ACC112 (cell line): ENCODE results near the gene BHLHE41.
A peak's percentile ranks its signal among the peaks of the same experiment; 100 is the strongest.

Source experiments
- H2AFZ ChIP-seq: fragments of 200-600 bp; sonication (generic); one replicate; pipeline ENCODE4 v1.6.0; 2017; ENCODE audit warnings: antibody characterized with exemption, low read length; ENCODE audit not compliant: unreplicated experiment
- H3K27ac ChIP-seq: fragments of 200-600 bp; sonication (generic); 2 replicates; pipeline ENCODE4 v1.5.1; 2014; ENCODE audit warnings: low read depth, mild to moderate bottlenecking, antibody characterized with exemption, low read length, moderate library complexity
- H3K27me3 ChIP-seq: fragments of 200-600 bp; sonication (generic); 2 replicates; pipeline ENCODE4 v1.6.1; 2014; ENCODE audit warnings: mild to moderate bottlenecking, antibody characterized with exemption, low read length, moderate library complexity, mixed read lengths; ENCODE audit not compliant: insufficient read depth
- H3K36me3 ChIP-seq: fragments of 200-600 bp; sonication (generic); 2 replicates; pipeline ENCODE4 v1.6.1; 2016; ENCODE audit warnings: mild to moderate bottlenecking, antibody characterized with exemption, low read length, moderate library complexity, mixed read lengths; ENCODE audit not compliant: insufficient read depth
- H3K4me1 ChIP-seq: fragments of 200-600 bp; sonication (generic); one replicate; pipeline ENCODE4 v1.6.1; 2016; ENCODE audit warnings: low read length, mixed read lengths; ENCODE audit not compliant: insufficient read depth, unreplicated experiment, control insufficient read depth
- H3K4me3 ChIP-seq: fragments of 200-600 bp; sonication (generic); 2 replicates; pipeline ENCODE4 v1.5.1; 2014; ENCODE audit warnings: mild to moderate bottlenecking, low read depth, low read length
- H3K79me2 ChIP-seq: fragments of 200-600 bp; sonication (generic); one replicate; pipeline ENCODE4 v1.6.0; 2016; ENCODE audit warnings: low read length; ENCODE audit not compliant: control insufficient read depth, unreplicated experiment, insufficient read depth

BHLHE41 gene

GRCh38 chr12:26100666-26101349, 24.0 kb downstream of the BHLHE41 start:
- Histone ChIP-seq H3K36me3 (no peaks in the 10 kb centered on the region), H3K27ac (no peak overlapping the region), H3K27me3 (no peaks in the 10 kb centered on the region), H2AFZ (no peak overlapping the region), H3K79me2 (no peaks in the 10 kb centered on the region), H3K4me3 (no peak overlapping the region), H3K4me1 (peaks cover 4% of the 10 kb centered on the region)

- no peak overlapping the region for H3K27ac ChIP-seq
- peak overlapping the region; percentile 58 for H2AFZ ChIP-seq
Observed at GRCh38 chr12:26097046-26097878, 27.6 kb downstream of the BHLHE41 start.

DNA sequence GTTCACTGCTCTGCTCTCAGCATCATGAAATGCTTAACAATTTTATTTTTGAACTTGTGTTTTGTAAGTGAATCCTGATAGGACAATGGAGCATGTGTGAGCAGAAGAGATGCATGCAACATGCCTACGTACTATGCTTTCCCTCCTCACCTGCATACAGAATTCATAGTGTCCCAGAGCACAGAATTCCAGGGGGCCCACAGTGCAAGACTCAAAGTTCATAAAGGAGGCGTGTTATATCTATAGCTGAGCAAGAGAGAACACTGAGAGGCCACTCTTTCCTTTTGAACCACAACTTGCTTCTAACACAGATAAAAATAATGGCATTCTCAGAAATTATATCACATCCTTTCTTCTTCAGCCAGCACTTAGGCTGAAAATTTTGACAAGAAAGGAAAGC, 28.8 kb downstream of the BHLHE41 start:
- no peak overlapping the region for H3K4me3 ChIP-seq

More at GRCh38 chr12:26097046-26097878, 27.6 kb downstream of the BHLHE41 start:
- Histone ChIP-seq H3K4me3 (no peak overlapping the region), H3K36me3 (no peaks in the 10 kb centered on the region), H3K27me3 (no peaks in the 10 kb centered on the region), H3K4me1 (peaks cover 4% of the 10 kb centered on the region), H3K79me2 (no peaks in the 10 kb centered on the region)

DNA sequence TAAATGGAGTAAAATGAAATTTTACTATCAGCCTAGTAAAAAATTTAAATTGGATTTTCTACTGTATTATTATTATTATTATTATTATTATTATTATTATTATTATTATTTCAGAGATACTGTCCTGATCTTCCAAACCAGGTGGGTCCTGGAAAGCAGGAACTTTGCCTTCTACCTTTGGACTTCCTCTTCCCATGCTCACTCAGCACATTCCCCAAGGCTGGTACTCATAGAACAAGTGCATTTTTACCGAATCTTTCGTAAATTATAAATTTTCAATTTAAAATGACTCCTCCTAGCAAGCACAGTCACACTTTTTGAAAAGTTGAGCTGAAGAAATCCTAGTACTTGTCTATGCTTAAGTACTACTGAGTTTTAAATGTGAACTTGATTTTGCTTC, 29.7 kb downstream of the BHLHE41 start:
- peaks cover 14% of the 10 kb centered on the region for H3K4me1 ChIP-seq
- H3K79me2 ChIP-seq: no peaks in the 10 kb centered on the region
- no peak overlapping the region for H3K4me3 ChIP-seq
- H3K36me3 ChIP-seq: no peaks in the 10 kb centered on the region
- no peak overlapping the region for H2AFZ ChIP-seq
- H3K27me3 ChIP-seq: no peaks in the 10 kb centered on the region
- no peak overlapping the region for H3K27ac ChIP-seq

More for the DNA sequence above, 28.8 kb downstream of the BHLHE41 start:
- peaks cover 10% of the 10 kb centered on the region for H3K4me1 ChIP-seq
- no peaks in the 10 kb centered on the region for H3K79me2 ChIP-seq
- H3K27me3 ChIP-seq: no peaks in the 10 kb centered on the region
- H3K36me3 ChIP-seq: no peaks in the 10 kb centered on the region
- H3K27ac ChIP-seq: no peak overlapping the region
- no peak overlapping the region for H2AFZ ChIP-seq

DNA sequence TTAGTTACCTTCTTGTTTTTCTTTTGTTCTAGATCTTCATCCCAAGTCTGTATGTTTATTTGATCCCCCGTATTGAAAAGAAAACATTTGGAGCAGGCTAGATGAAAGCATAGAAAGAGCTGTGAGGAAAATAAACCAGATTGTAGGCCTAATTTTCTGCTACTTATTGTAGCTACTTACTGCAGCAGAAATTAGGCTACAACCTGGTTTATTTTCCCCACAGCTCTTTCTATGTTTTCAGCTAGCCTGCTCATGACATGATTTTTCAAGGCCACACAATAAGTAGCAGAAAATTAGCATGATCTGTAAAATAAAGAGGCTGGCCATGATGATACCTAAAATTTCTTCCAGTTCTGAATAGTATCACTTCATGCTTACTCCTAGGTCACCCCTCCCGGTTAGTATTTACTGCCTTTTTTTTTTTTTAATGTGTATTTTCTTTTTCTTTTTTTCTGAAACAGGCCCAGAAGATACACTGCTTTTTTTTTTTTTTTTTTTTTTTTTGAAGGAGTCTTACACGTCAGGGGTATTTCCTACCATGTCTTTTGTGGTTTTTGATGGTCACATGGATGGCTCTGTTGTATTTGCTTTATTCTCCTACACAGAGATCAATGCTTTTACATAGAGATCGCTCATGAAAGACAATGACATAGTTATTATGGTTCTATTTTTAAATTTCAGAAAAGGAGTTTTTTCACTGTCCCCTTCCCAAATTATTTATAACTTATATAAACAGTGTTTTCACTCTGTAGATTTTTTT, 32.3 kb downstream of the BHLHE41 start:
- no peaks in the 10 kb centered on the region for H3K27me3 ChIP-seq
- no peak overlapping the region for H3K27ac ChIP-seq
- H3K36me3 ChIP-seq: no peaks in the 10 kb centered on the region
- no peak overlapping the region for H3K4me3 ChIP-seq
- peaks cover 12% of the 10 kb centered on the region for H3K4me1 ChIP-seq
- H2AFZ ChIP-seq: no peak overlapping the region
- H3K79me2 ChIP-seq: no peaks in the 10 kb centered on the region

- H3K36me3 ChIP-seq: no peaks in the 10 kb centered on the region
- H3K79me2 ChIP-seq: no peaks in the 10 kb centered on the region
- H3K4me3 ChIP-seq: no peak overlapping the region
- H3K27me3 ChIP-seq: no peaks in the 10 kb centered on the region
- H2AFZ ChIP-seq: no peak overlapping the region
- H3K4me1 ChIP-seq: peaks cover 10% of the 10 kb centered on the region
- no peak overlapping the region for H3K27ac ChIP-seq
Observed at GRCh38 chr12:26091822-26092221, 33.0 kb downstream of the BHLHE41 start.

DNA sequence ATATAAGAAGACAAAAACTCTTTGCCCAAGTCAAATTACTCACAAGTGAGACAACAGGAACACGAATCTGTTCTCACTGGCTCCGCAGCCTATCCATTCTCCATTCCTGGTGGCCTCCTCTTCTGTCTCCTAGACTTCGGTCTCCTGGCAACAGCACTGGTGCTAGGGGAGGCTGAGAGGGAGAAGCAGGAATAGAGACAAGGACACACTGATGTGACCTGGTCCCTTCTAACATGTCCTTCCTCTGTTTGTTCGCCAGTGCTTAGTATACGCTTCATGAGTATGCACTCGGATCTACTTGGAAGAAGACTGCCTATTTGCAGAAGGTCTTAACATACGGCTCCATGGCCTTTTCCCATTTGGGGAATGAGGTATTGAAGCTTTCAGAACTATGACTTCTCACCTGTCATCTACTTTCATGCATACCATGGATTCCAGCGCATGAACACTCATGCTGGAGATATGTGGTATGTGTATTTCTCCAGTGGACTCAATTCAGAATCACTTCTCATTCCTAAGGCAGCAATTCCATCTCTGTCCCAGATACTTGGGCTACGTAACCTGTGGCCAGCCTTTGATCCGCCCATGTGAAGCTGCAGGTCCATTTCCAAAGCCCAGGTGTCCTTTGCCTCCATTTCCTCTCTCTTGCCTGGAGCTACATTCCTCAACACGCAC, 33.9 kb downstream of the BHLHE41 start:
- no peak overlapping the region for H2AFZ ChIP-seq
- peaks cover 10% of the 10 kb centered on the region for H3K4me1 ChIP-seq
- no peak overlapping the region for H3K4me3 ChIP-seq
- no peak overlapping the region for H3K27ac ChIP-seq
- no peaks in the 10 kb centered on the region for H3K79me2 ChIP-seq
- no peaks in the 10 kb centered on the region for H3K36me3 ChIP-seq
- H3K27me3 ChIP-seq: no peaks in the 10 kb centered on the region

DNA sequence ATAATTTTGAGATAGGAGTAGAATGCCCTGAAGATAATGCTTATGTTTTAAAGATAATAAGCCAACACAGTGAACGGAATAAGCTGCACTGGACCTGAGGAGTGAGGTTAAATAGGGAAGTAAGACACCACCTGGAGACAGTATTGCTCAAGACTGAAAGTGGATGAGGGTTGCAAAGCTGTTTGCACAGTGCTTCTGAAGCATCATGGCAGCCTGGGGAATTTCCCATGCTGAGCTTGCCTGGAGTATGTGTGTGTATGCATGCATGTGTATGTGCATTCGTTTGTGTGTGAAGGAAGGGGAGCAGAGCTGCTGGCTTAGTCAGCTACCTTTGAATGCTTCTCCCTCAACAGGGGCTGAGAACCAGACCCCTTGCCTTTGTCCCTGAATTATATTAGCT, 35.8 kb downstream of the BHLHE41 start:
- H2AFZ ChIP-seq: no peak overlapping the region
- no peak overlapping the region for H3K27ac ChIP-seq

GRCh38 chr12:26086936-26087335, 37.9 kb downstream of the BHLHE41 start:
- Histone ChIP-seq H3K36me3 (no peaks in the 10 kb centered on the region), H3K4me3 (no peak overlapping the region), H3K4me1 (peaks cover 10% of the 10 kb centered on the region), H3K27me3 (no peaks in the 10 kb centered on the region), H3K27ac (no peak overlapping the region), H2AFZ (no peak overlapping the region), H3K79me2 (no peaks in the 10 kb centered on the region)

More for the DNA sequence above, 35.8 kb downstream of the BHLHE41 start:
- no peaks in the 10 kb centered on the region for H3K36me3 ChIP-seq
- H3K4me1 ChIP-seq: peaks cover 10% of the 10 kb centered on the region
- no peaks in the 10 kb centered on the region for H3K79me2 ChIP-seq
- no peaks in the 10 kb centered on the region for H3K27me3 ChIP-seq
- H3K4me3 ChIP-seq: no peak overlapping the region

DNA sequence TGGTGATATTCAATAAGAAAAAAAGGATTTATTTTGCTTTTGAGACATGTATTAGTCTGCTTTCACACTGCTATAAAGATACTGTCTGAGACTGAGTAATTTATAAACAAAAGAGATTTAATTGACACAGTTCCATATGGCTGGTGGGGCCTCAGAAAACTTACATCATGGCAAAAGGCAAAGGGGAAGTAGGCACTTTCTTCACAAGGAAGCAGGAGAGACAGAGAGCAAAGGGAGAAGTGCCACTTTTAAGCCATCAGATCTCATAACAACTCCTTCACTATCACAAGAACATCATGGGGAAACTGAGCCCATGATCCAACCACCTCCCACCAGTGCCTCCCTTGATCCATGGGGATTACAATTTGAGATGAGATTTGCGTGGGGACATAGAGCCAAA, 43.9 kb downstream of the BHLHE41 start:
- H3K27ac ChIP-seq: no peak overlapping the region
- no peaks in the 10 kb centered on the region for H3K79me2 ChIP-seq
- no peaks in the 10 kb centered on the region for H3K27me3 ChIP-seq
- no peaks in the 10 kb centered on the region for H3K4me1 ChIP-seq
- H2AFZ ChIP-seq: no peak overlapping the region
- no peak overlapping the region for H3K4me3 ChIP-seq
- 0 out of 2 replicates have a peak, but pooled peaks cover under 1% of the 10 kb centered on the region for H3K36me3 ChIP-seq
